RWPE2 (cell line): ENCODE measurements around the gene C3orf18.

ENCODE experiments used
- ATAC-seq: fragments of 200-7000 bp; cut with Tn5 transposase; 3 replicates; pipeline ENCODE4 v1.9.1; 2021; ENCODE audit warnings: low read depth
- DNase-seq: peaks from one replicate; pipeline ENCODE4 v3.0.0-alpha.2; 2020; ENCODE audit warnings: low spot score
- H3K27ac ChIP-seq: fragments of 450-650 bp; 2 replicates; pipeline ENCODE4 v1.5.1; 2017; ENCODE audit warnings: mild to moderate bottlenecking; ENCODE audit not compliant: poor library complexity, severe bottlenecking
- H3K27me3 ChIP-seq: fragments of 250-450 bp; sonication (Bioruptor Pico); 2 replicates; pipeline ENCODE4 v1.5.1; 2021; ENCODE audit warnings: mild to moderate bottlenecking, moderate library complexity; ENCODE audit not compliant: insufficient read depth, poor library complexity, severe bottlenecking
- H3K36me3 ChIP-seq: fragments of 250-450 bp; sonication (Bioruptor Pico); 2 replicates; pipeline ENCODE4 v1.5.1; 2020; ENCODE audit warnings: low read depth, mild to moderate bottlenecking, moderate library complexity
- H3K4me1 ChIP-seq: fragments of 250-450 bp; sonication (Bioruptor Pico); 2 replicates; pipeline ENCODE4 v1.5.1; 2021; ENCODE audit warnings: mild to moderate bottlenecking, moderate library complexity; ENCODE audit not compliant: insufficient read depth, poor library complexity, severe bottlenecking
- H3K4me3 ChIP-seq: fragments of 250-450 bp; sonication (Bioruptor Pico); 2 replicates; pipeline ENCODE4 v1.5.1; 2021; ENCODE audit warnings: mild to moderate bottlenecking, moderate library complexity; ENCODE audit not compliant: severe bottlenecking
- H3K9me3 ChIP-seq: fragments of 250-450 bp; sonication (Bioruptor Pico); 2 replicates; pipeline ENCODE4 v1.5.1; 2021; ENCODE audit warnings: mild to moderate bottlenecking, moderate library complexity; ENCODE audit not compliant: severe bottlenecking
- CTCF ChIP-seq: fragments of 450-650 bp; IDR thresholded peaks from one replicate; pipeline ENCODE4 v1.5.1; 2017; ENCODE audit warnings: mild to moderate bottlenecking, moderate library complexity; ENCODE audit not compliant: poor library complexity, severe bottlenecking

C3orf18 gene

GRCh38 chr3:50612970-50613846 lies 45.7 kb upstream of the C3orf18 start:
- H3K4me3 ChIP-seq: no peak overlapping the region
- no peak overlapping the region for H3K27ac ChIP-seq
- peaks cover 15% of the 10 kb centered on the region for H3K36me3 ChIP-seq
- H3K27me3 ChIP-seq: no peaks in the 10 kb centered on the region
- DNase-seq (no peak), ATAC-seq (no peak)
- TF ChIP-seq CTCF: no peak
- no peaks in the 10 kb centered on the region for H3K9me3 ChIP-seq
- peaks cover 14% of the 10 kb centered on the region for H3K4me1 ChIP-seq

- H3K4me3 ChIP-seq: peak overlapping the region; percentile 51
- no peak for TF ChIP-seq CTCF
- peaks cover 11% of the 10 kb centered on the region for H3K4me1 ChIP-seq
- no peaks in the 10 kb centered on the region for H3K27me3 ChIP-seq
- no peak for ATAC-seq
- peaks cover 15% of the 10 kb centered on the region for H3K36me3 ChIP-seq
- H3K27ac ChIP-seq: peak overlapping the region; percentile 50
- DNase-seq: no peak
- no peaks in the 10 kb centered on the region for H3K9me3 ChIP-seq
These were observed 44.8 kb upstream of the C3orf18 start for GRCh38 chr3:50612234-50612882.

GRCh38 chr3:50611464-50612233 lies 44.1 kb upstream of the C3orf18 start, which contains the start of gene CISH:
Gene CISH (minus strand): TSS chr3:50611774. CDS start chr3:50611650, 124 bp downstream.
- H3K27me3 ChIP-seq: no peaks in the 10 kb centered on the region
- no peaks in the 10 kb centered on the region for H3K9me3 ChIP-seq
- peaks cover 21% of the 10 kb centered on the region for H3K36me3 ChIP-seq
- H3K4me3 ChIP-seq: peak within 1 kb of the TSS; percentile 51
- ATAC-seq (peak; percentile 80), DNase-seq (peak; percentile 94)
- peaks cover 11% of the 10 kb centered on the region for H3K4me1 ChIP-seq
- peak; percentile 49 for TF ChIP-seq CTCF
- H3K27ac ChIP-seq: peak within 1 kb of the TSS; percentile 50

- DNase-seq: no peak
- no peak for TF ChIP-seq CTCF
- H3K4me1 ChIP-seq: peaks cover 11% of the 10 kb centered on the region
- ATAC-seq: no peak
- H3K36me3 ChIP-seq: peaks cover 27% of the 10 kb centered on the region
- H3K27ac ChIP-seq: peak overlapping the region; percentile 50
- no peaks in the 10 kb centered on the region for H3K27me3 ChIP-seq
- H3K9me3 ChIP-seq: no peaks in the 10 kb centered on the region
- H3K4me3 ChIP-seq: peak overlapping the region; percentile 51
These were observed 43.5 kb upstream of the C3orf18 start for GRCh38 chr3:50610992-50611463.
